Prostate gland (tissue), 2 donors: ENCODE measurements around the gene SLC35F3. TPM values are rescaled to one million over a fixed set of nuclear protein-coding genes. Genes with fewer than 3 reads are reported as not detected.

Source experiments
- DNase-seq: peaks from one replicate; pipeline ENCODE4 v3.0.0-alpha.2; 2019; ENCODE audit warnings: low spot score
- H3K27ac ChIP-seq, 2 donors: fragments of 200-600 bp; sonication (generic); 2 replicates each; pipeline ENCODE4 v1.5.1; 2017 to 2019
- H3K27me3 ChIP-seq: fragments of 200-600 bp; sonication (generic); replicated peaks from 2 replicates; pipeline ENCODE4 v1.5.1; 2019; ENCODE audit not compliant: insufficient read depth
- H3K36me3 ChIP-seq, 2 donors: fragments of 200-600 bp; sonication (generic); 1 replicate in 1 of 2; 2 replicates in 1 of 2; pipeline versions ENCODE4 v1.5.1 to v1.8.1; 2017 to 2019
- H3K4me1 ChIP-seq: fragments of 200-600 bp; sonication (generic); replicated peaks from 2 replicates; pipeline ENCODE4 v1.5.1; 2019
- H3K4me3 ChIP-seq, 2 donors: fragments of 200-600 bp; sonication (generic); 2 replicates each; pipeline ENCODE4 v1.5.1; 2017 to 2019
- H3K9me3 ChIP-seq: fragments of 200-600 bp; sonication (generic); 2 replicates; pipeline ENCODE4 v1.5.1; 2017
- CTCF ChIP-seq, 4 experiments: fragments of 200-600 bp in 2 of 4; fragments of 450-650 bp in 2 of 4; sonication (generic) in 2 of 4; IDR thresholded peaks; 1 replicate in 3 of 4; 2 replicates in 1 of 4; pipeline ENCODE4 v1.5.1; 2016 to 2019; ENCODE audit warnings: antibody characterized with exemption in 4 of 4, mild to moderate bottlenecking in 2 of 4, moderate library complexity in 2 of 4
- POLR2A ChIP-seq: fragments of 450-650 bp; IDR thresholded peaks from one replicate; pipeline ENCODE4 v1.6.1; 2016; ENCODE audit warnings: antibody characterized with exemption, mild to moderate bottlenecking
- POLR2AphosphoS5 ChIP-seq: sonication (generic); formaldehyde crosslinking; IDR thresholded peaks from one replicate; pipeline ENCODE4 v1.6.1; 2017; ENCODE audit warnings: antibody characterized with exemption
- WGBS: methylation state at CpG from one replicate; pipeline ENCODE4 v1.1.5; 2018; 5-methylcytosine and 5-hydroxymethylcytosine counted together
- intact Hi-C: fragments of 100-400 bp; cut with DNase I; formaldehyde crosslinking; loops from one replicate; pipeline ENCODE4 v1.14.2; 2022
- total RNA-seq, 2 donors: library from RNA; depleted of rRNA; stranded (reverse); fragments of >200 nt; gene quantifications; one replicate each; pipeline ENCODE4 v1.1.0, GENCODE V29; 2016

The SLC35F3 gene
- total RNA-seq, 2 donors from 2014 or later = 0.34 to 0.64 TPM

- TF ChIP-seq POLR2A = no peak
- TF ChIP-seq POLR2AphosphoS5 = no peak
- no peak for TF ChIP-seq CTCF (IDR thresholded peaks at IDR 0.05)
- H3K4me3 ChIP-seq = no peak overlapping the region
- WGBS = 46% methylated on average over 6 of the region's 6 CpGs
- intact Hi-C loops = no loop called here
- H3K36me3 ChIP-seq = no peaks in the 10 kb centered on the region
- DNase-seq = no peak
- no peaks in the 10 kb centered on the region for H3K4me1 ChIP-seq
- H3K27ac ChIP-seq = no peak overlapping the region
- no peaks in the 10 kb centered on the region for H3K27me3 ChIP-seq
- no peaks in the 10 kb centered on the region for H3K9me3 ChIP-seq
Observed at GRCh38 chr1:234163267-234163919, 258.9 kb downstream of the SLC35F3 start.

DNA sequence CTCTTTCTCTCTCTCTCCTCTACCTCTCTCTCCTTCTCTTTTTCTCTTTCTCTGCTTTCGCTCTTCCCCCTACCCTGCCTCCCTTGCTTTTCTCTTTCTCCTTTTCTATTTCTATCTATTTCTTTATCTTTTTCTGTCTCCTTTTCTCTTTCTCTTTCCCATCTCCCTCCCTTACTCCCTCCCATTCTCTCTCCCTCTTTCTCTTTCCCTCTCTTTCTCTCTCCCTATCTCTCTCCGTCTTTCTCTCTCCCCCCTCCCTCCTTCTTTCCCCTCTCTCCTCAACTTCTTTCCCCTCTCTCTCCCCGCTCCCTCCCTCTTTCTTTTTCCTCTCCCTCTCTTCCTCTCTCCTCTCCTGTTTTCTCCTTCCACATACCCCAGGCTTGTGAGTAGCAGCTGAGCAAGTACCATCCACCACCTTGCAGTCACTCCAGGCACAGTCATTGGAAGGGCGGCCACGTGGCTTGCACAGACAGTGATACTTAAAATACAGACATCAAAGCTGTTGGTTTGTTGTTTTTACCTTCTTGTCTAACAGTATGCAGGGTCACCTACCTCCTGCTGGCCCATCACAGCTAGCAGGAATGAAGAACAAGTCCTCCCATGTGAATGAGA lies 259.7 kb downstream of the SLC35F3 start:
- no peak for TF ChIP-seq POLR2A
- no peak for TF ChIP-seq CTCF (IDR thresholded peaks at IDR 0.05)
- no peak for TF ChIP-seq POLR2AphosphoS5
- intact Hi-C loops = no loop called here
- DNase-seq = no peak
- WGBS = 61% methylated on average over 5 of the region's 5 CpGs
- Histone ChIP-seq H3K4me3 (no peak overlapping the region), H3K27me3 (no peaks in the 10 kb centered on the region), H3K27ac (no peak overlapping the region), H3K4me1 (no peaks in the 10 kb centered on the region), H3K9me3 (no peaks in the 10 kb centered on the region), H3K36me3 (no peaks in the 10 kb centered on the region)

DNA sequence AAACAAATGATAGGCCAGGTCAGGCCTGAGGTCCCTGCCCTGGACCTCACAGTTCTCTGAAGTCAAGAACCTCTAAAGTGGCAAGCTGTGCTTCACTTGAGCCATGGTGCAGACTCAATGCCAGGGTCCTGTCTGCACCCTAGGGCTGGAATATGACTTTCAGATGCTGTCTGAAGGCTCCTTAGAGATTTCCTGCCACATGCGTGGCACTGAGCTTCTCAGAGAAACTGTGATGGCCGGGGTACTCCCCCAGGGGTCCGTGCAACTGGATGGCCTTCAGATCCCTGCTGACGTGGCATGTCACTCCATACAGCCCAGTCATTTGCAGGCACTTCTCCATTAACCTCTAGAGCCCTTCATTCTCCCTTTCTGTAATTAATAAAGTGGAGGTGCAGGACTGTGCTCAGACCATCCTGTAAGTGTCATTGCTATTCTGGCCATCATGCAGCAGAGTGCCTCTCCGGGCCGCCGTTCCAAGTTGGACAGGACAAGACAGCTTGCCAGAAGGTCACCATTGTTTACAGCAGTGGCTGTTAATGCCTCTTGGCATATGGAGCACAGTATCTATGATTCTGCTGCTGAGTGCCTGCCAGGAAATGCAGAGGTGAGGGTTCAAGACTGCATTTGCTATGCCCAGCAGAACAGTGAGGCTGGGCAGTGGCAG lies 263.7 kb downstream of the SLC35F3 start:
- Histone ChIP-seq H3K27ac (no peak overlapping the region), H3K9me3 (no peaks in the 10 kb centered on the region), H3K4me3 (no peak overlapping the region), H3K36me3 (no peaks in the 10 kb centered on the region), H3K27me3 (no peaks in the 10 kb centered on the region), H3K4me1 (no peaks in the 10 kb centered on the region)
- intact Hi-C loops = no loop called here
- 84% methylated on average over 7 of the region's 7 CpGs for WGBS
- no peak for DNase-seq
- TF ChIP-seq POLR2A = no peak

DNA sequence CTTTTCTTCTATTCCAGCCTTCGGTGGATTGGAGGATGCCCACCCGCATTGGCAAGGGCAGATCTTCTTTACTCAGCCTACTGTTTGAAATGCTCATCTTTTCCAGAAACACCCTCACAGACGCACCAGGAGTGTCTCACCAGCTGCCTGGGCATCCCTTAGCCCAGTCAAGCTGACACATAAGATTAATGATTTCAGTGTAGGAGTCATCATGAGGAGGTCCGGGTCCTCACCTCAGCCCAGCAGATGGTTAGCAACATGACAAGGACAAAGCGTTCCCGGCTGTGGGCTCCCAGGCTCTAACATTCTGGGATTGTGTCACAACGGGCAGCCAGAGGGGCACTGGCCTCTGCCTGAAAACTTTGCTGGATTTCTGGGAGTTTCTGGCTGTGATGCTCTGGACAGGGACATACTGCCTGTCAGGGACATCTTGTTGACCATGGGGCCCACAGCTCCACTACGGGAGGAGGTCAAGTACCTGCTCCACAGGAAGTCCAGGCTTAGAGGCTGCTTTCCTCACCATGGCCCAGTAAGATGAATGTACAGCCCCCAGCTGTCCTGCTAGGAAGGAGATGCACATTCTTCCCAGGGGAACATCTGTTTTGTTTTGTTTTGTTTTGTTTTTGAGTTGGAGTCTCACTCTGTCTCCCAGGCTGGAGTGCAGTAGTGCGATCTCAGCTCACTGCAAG lies 264.8 kb downstream of the SLC35F3 start:
- H3K4me1 ChIP-seq = no peaks in the 10 kb centered on the region
- no peak for DNase-seq
- H3K27ac ChIP-seq = no peak overlapping the region
- no peaks in the 10 kb centered on the region for H3K36me3 ChIP-seq
- WGBS = 86% methylated on average over 9 of the region's 9 CpGs
- intact Hi-C loops = no loop called here
- no peaks in the 10 kb centered on the region for H3K9me3 ChIP-seq
- H3K27me3 ChIP-seq = no peaks in the 10 kb centered on the region
- TF ChIP-seq POLR2A (no peak), CTCF (IDR thresholded peaks at IDR 0.05) (no peak), POLR2AphosphoS5 (no peak)
- H3K4me3 ChIP-seq = no peak overlapping the region

DNA sequence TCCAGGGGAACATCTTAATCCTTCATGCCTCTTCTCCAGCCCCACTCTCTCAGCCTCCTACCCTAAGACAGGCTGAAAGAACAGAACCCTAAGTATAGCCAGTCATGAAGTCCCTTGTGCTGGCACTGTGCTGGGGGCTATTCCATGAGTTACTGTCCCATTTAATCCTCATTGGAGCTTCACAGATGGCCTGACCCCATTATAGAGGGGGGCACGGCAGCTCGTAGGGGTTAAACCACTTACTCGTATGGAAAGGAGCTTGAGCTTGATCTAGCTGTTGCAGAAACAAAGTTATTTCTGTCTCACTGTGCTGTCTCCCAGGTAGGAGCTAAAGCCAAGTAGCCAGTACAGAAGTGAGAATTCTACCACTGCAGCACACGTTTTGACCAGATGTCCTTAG lies 265.6 kb downstream of the SLC35F3 start:
- no peak overlapping the region for H3K4me3 ChIP-seq
- WGBS = 72% methylated on average over 4 of the region's 4 CpGs
- TF ChIP-seq POLR2A (no peak), CTCF (IDR thresholded peaks at IDR 0.05) (no peak), POLR2AphosphoS5 (no peak)
- no peaks in the 10 kb centered on the region for H3K36me3 ChIP-seq
- intact Hi-C loops = no loop called here
- H3K27ac ChIP-seq = no peak overlapping the region
- H3K27me3 ChIP-seq = no peaks in the 10 kb centered on the region
- no peaks in the 10 kb centered on the region for H3K9me3 ChIP-seq
- no peaks in the 10 kb centered on the region for H3K4me1 ChIP-seq
- no peak for DNase-seq
